Gastrocnemius medialis (tissue), 4 donors: ENCODE results near the gene AIFM2.

Source experiments
- POLR2A ChIP-seq, 2 donors: fragments of 450-650 bp; IDR thresholded peaks; one replicate each; pipeline ENCODE4 v1.6.1; 2017; ENCODE audit warnings: antibody characterized with exemption in 2 of 2, mild to moderate bottlenecking in 2 of 2, moderate library complexity in 2 of 2
- TF ChIP-seq, protein P1 (sequence below), 5 experiments: fragments of 450-650 bp in 3 of 5; fragments of 200-600 bp in 2 of 5; sonication (generic) in 2 of 5; IDR thresholded peaks in 4 of 5; conservative IDR thresholded peaks in 1 of 5; 1 replicate in 4 of 5; 2 replicates in 1 of 5; pipeline ENCODE4 v1.5.1; 2016 to 2019; ENCODE audit warnings: antibody characterized with exemption in 5 of 5, mild to moderate bottlenecking in 3 of 5, moderate library complexity in 3 of 5

DNA sequence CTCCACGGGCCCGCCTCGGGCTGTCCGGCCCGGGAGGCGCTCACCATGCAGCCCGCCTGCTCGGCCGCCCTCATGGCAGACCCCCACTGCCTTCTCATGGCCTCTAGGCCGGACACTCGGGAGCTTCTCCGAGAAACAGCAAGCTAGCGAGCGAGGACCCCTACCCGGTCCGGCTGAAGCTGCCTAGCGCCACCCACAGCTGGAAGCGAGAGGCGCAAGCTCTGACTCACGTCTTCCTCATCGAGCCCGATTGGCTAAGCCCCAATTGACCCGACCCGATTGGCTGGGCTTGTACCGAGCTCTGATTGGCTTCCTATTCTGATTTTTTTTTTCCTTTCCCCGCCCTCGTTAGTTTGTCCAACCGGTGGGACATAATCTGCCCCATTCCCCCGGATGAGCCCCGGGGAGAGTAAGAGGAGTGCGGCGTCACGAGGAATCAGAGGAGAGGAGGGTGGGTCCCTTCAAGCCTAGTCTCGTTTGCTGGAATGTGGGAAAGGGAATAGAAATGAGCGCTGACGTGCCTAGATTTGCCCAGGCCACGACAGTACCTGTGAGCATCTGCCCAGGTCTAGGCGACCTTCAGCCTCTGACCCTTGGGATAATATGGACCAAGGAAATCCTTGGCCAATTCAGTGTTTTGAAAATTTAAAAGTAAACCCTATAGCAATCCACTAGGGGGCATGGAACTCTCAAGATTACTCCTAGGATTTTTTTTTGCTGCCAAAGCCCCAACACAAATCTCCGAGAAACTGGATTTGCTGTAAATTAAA is 14.0 kb upstream of the AIFM2 start, which contains the start of gene TYSND1:
- TF ChIP-seq, protein P1, sequence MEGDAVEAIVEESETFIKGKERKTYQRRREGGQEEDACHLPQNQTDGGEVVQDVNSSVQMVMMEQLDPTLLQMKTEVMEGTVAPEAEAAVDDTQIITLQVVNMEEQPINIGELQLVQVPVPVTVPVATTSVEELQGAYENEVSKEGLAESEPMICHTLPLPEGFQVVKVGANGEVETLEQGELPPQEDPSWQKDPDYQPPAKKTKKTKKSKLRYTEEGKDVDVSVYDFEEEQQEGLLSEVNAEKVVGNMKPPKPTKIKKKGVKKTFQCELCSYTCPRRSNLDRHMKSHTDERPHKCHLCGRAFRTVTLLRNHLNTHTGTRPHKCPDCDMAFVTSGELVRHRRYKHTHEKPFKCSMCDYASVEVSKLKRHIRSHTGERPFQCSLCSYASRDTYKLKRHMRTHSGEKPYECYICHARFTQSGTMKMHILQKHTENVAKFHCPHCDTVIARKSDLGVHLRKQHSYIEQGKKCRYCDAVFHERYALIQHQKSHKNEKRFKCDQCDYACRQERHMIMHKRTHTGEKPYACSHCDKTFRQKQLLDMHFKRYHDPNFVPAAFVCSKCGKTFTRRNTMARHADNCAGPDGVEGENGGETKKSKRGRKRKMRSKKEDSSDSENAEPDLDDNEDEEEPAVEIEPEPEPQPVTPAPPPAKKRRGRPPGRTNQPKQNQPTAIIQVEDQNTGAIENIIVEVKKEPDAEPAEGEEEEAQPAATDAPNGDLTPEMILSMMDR (IDR thresholded peaks at IDR 0.05 in 4 of 5, conservative IDR thresholded peaks at IDR 0.05 in 1 of 5) = peak; percentile 58 to 81 (median 68)
- peak; percentile 56 to 70 for TF ChIP-seq POLR2A (IDR thresholded peaks at IDR 0.05)
